NB4 (cell line): ENCODE measurements around the gene CDK5.

ENCODE experiments used
- POLR2A ChIP-seq: IDR thresholded peaks from 2 replicates; pipeline ENCODE4 v1.6.1; 2011; ENCODE audit warnings: mild to moderate bottlenecking; ENCODE audit not compliant: insufficient read length; ENCODE audit errors: extremely low read depth
- TF ChIP-seq, protein P1 (sequence below): IDR thresholded peaks from one replicate; pipeline ENCODE4 v1.5.1; 2012; ENCODE audit warnings: low read depth, low read length
- TF ChIP-seq, protein P2 (sequence below): IDR thresholded peaks from 2 replicates; pipeline ENCODE4 v1.6.1; 2011; ENCODE audit warnings: low read depth, low read length

DNA sequence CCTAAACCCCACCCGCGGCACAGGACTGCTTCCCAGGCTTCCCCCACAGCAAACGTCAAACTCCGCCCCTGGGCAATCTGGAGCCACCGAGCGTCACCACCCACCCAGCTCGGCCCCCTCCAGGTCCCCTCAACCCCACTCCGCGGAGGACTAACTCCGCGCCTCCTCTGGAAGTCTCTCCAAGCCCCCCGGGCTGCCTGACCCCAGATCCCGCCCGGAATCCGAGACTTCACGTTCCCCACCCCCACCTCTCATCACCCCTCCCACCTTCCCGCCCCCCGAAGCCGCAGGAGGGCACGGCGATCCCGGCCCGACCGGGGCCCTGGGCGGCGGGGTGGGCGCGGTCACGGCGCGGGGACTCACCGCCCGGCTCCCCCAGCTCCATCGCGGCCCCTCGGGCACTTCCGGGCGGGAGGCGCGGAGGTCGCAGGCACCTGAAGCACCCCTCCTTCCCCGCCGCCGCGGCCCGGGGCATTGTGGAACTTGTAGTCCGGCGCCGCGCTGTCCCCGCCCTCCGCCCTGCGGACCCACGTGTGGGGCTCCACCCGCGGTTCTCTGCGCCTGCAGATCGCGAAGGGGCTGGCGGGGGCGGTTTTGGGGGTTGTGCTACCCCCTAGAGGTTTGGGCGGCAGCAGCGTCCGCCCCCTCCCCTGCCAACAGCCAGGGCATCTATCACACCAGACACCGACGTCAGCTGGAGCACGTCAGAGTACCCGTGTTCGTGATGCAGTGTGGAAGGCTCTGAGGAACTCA lies 25.6 kb upstream of the CDK5 start, which contains the start of gene TMUB1:
- TF ChIP-seq, protein P1, sequence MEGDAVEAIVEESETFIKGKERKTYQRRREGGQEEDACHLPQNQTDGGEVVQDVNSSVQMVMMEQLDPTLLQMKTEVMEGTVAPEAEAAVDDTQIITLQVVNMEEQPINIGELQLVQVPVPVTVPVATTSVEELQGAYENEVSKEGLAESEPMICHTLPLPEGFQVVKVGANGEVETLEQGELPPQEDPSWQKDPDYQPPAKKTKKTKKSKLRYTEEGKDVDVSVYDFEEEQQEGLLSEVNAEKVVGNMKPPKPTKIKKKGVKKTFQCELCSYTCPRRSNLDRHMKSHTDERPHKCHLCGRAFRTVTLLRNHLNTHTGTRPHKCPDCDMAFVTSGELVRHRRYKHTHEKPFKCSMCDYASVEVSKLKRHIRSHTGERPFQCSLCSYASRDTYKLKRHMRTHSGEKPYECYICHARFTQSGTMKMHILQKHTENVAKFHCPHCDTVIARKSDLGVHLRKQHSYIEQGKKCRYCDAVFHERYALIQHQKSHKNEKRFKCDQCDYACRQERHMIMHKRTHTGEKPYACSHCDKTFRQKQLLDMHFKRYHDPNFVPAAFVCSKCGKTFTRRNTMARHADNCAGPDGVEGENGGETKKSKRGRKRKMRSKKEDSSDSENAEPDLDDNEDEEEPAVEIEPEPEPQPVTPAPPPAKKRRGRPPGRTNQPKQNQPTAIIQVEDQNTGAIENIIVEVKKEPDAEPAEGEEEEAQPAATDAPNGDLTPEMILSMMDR: no peak
- TF ChIP-seq, protein P2, sequence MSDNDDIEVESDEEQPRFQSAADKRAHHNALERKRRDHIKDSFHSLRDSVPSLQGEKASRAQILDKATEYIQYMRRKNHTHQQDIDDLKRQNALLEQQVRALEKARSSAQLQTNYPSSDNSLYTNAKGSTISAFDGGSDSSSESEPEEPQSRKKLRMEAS: peak; percentile 76
- peak; percentile 20 for TF ChIP-seq POLR2A
